Stomach (tissue), 4 donors: ENCODE results near the gene HARS2.

Experiments
- POLR2A ChIP-seq, 4 donors: fragments of 450-650 bp; IDR thresholded peaks; one replicate each; pipeline ENCODE4 v1.6.1; 2016; ENCODE audit warnings: antibody characterized with exemption in 4 of 4, control low read depth in 2 of 4, mild to moderate bottlenecking in 1 of 4, moderate library complexity in 1 of 4
- POLR2AphosphoS5 ChIP-seq, 3 donors: sonication (generic); formaldehyde crosslinking; IDR thresholded peaks; one replicate each; pipeline ENCODE4 v1.6.1; 2016; ENCODE audit warnings: antibody characterized with exemption in 3 of 3
- TF ChIP-seq, protein P1 (sequence below), 7 experiments: fragments of 450-650 bp in 4 of 7; fragments of 200-600 bp in 3 of 7; sonication (generic) in 3 of 7; IDR thresholded peaks; one replicate each; pipeline ENCODE4 v1.5.1; 2016 to 2019; ENCODE audit warnings: antibody characterized with exemption in 7 of 7, control low read depth in 2 of 7, mild to moderate bottlenecking in 1 of 7

DNA sequence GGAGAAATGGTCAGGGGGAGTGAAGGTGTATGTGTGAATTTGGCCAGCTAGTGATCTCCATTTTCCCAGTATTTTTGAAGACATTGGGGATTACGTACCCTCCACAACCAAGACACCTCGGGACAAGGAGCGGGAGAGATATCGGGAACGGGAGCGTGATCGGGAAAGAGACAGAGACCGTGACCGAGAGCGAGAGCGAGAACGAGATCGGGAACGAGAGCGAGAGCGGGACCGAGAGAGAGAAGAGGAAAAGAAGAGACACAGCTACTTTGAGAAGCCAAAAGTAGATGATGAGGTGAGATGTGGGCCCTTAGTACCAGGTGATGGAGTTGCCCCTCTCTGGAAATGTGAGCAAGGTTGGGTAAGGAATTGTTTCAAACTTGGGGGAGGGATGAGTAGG is 32.4 kb upstream of the HARS2 start:
- TF ChIP-seq, protein P1, sequence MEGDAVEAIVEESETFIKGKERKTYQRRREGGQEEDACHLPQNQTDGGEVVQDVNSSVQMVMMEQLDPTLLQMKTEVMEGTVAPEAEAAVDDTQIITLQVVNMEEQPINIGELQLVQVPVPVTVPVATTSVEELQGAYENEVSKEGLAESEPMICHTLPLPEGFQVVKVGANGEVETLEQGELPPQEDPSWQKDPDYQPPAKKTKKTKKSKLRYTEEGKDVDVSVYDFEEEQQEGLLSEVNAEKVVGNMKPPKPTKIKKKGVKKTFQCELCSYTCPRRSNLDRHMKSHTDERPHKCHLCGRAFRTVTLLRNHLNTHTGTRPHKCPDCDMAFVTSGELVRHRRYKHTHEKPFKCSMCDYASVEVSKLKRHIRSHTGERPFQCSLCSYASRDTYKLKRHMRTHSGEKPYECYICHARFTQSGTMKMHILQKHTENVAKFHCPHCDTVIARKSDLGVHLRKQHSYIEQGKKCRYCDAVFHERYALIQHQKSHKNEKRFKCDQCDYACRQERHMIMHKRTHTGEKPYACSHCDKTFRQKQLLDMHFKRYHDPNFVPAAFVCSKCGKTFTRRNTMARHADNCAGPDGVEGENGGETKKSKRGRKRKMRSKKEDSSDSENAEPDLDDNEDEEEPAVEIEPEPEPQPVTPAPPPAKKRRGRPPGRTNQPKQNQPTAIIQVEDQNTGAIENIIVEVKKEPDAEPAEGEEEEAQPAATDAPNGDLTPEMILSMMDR (IDR thresholded peaks at IDR 0.05) = no peak
- TF ChIP-seq POLR2AphosphoS5 (IDR thresholded peaks at IDR 0.05) (no peak), POLR2A (IDR thresholded peaks at IDR 0.05) (no peak)
